ENCODE measurements around the gene JPH3.

DNA sequence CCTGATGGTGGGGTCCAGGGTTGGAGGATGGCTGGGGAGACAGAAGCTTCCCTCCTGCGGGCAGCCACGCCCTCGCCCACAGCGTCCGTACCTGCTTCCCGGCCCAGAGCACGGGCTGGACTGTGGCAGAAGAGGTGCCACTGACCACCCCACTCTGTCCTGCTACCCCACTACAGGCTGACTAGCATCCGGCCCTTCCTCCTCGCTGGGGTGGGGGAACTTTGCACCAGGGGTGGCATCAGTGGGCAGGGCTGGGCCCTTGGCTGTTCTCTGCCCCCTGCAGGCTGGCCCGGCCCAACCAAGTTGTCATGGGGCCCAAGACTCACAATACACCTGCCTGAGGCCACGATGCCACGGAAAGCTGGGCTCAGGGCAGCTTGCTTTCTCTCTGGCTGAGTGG is 90.4 kb downstream of the JPH3 start:
- TF ChIP-seq CTCF (conservative IDR thresholded peaks at IDR 0.05) (no peak), ZFX (IDR thresholded peaks at IDR 0.05) (no peak)

Measured in C4-2B (cell line).